Neural progenitor cell (in vitro differentiated cells): ENCODE results near the gene SPINK6. TPM values are rescaled to one million over a fixed set of nuclear protein-coding genes. Genes with fewer than 3 reads are reported as not detected.

Experiments
- DNase-seq: peaks from one replicate; pipeline ENCODE4 v3.0.0-alpha.2; 2016; ENCODE audit warnings: low spot score
- H2AFZ ChIP-seq: fragments of 200-600 bp; sonication (generic); replicated peaks from 2 replicates; pipeline ENCODE4 v1.6.1; 2016; ENCODE audit warnings: antibody characterized with exemption
- H3F3A ChIP-seq: fragments of 200-600 bp; sonication (generic); 2 replicates; pipeline ENCODE4 v1.6.1; 2016; ENCODE audit warnings: antibody characterized with exemption, low read depth
- H3K27ac ChIP-seq: fragments of 200-600 bp; sonication (generic); 2 replicates; pipeline ENCODE4 v1.5.1; 2016; ENCODE audit warnings: mild to moderate bottlenecking
- H3K27me3 ChIP-seq: fragments of 200-600 bp; sonication (generic); 2 replicates; pipeline ENCODE4 v1.6.1; 2016; ENCODE audit warnings: mild to moderate bottlenecking, moderate library complexity
- H3K36me3 ChIP-seq: fragments of 200-600 bp; sonication (generic); 2 replicates; pipeline ENCODE4 v1.5.1; 2016
- H3K4me1 ChIP-seq: fragments of 200-600 bp; sonication (generic); 2 replicates; pipeline ENCODE4 v1.6.1; 2016; ENCODE audit warnings: mixed run types
- H3K4me2 ChIP-seq: fragments of 200-600 bp; sonication (generic); 2 replicates; pipeline ENCODE4 v1.6.1; 2016
- H3K4me3 ChIP-seq: fragments of 200-600 bp; sonication (generic); 2 replicates; pipeline ENCODE4 v1.5.1; 2016
- H3K79me2 ChIP-seq: fragments of 200-600 bp; sonication (generic); 2 replicates; pipeline ENCODE4 v1.6.1; 2016; ENCODE audit warnings: low read depth
- H3K9ac ChIP-seq: fragments of 200-600 bp; sonication (generic); 2 replicates; pipeline ENCODE4 v1.6.1; 2016
- H3K9me3 ChIP-seq: fragments of 200-600 bp; sonication (generic); 2 replicates; pipeline ENCODE4 v1.5.1; 2016; ENCODE audit warnings: low read depth
- H4K20me1 ChIP-seq: fragments of 200-600 bp; sonication (generic); 2 replicates; pipeline ENCODE4 v1.6.1; 2016; ENCODE audit warnings: low read depth
- H3K27ac Mint-ChIP-seq: 3 replicates; pipeline ENCODE4 v1.8.0; 2021; ENCODE audit warnings: mixed read lengths
- H3K27me3 Mint-ChIP-seq: 2 replicates; pipeline ENCODE4 v1.8.0; 2022; ENCODE audit warnings: low read depth, mild to moderate bottlenecking, inconsistent platforms, moderate library complexity, mixed read lengths; ENCODE audit not compliant: insufficient read depth
- H3K36me3 Mint-ChIP-seq: 3 replicates; pipeline ENCODE4 v1.8.0; 2021; ENCODE audit warnings: mixed read lengths
- H3K4me1 Mint-ChIP-seq: 3 replicates; pipeline ENCODE4 v1.8.0; 2021; ENCODE audit warnings: mixed read lengths
- H3K4me3 Mint-ChIP-seq: 3 replicates; pipeline ENCODE4 v1.8.0; 2021; ENCODE audit warnings: mild to moderate bottlenecking, moderate library complexity, mixed read lengths
- H3K9me3 Mint-ChIP-seq: 3 replicates; pipeline ENCODE4 v1.8.0; 2020; ENCODE audit warnings: mixed read lengths
- EZH2 ChIP-seq: fragments of 200-600 bp; sonication (generic); IDR thresholded peaks from 2 replicates; pipeline ENCODE4 v1.6.1; 2017; ENCODE audit warnings: antibody characterized with exemption, mild to moderate bottlenecking, moderate library complexity
- EZH2phosphoT487 ChIP-seq: fragments of 200-600 bp; sonication (generic); IDR thresholded peaks from 2 replicates; pipeline ENCODE4 v1.6.1; 2017; ENCODE audit warnings: antibody characterized with exemption
- total RNA-seq: library from RNA; depleted of rRNA; stranded (reverse); fragments of >200 nt; gene quantifications from 2 replicates; pipeline ENCODE4 v1.2.3, GENCODE V29; 2015; ENCODE audit warnings: low replicate concordance
- TF ChIP-seq, protein P1 (sequence below): fragments of 200-600 bp; sonication (generic); IDR thresholded peaks from 2 replicates; pipeline ENCODE4 v1.5.1; 2017; ENCODE audit warnings: antibody characterized with exemption, mild to moderate bottlenecking

Gene SPINK6
- total RNA-seq, 1 donor from 2014 or later: not detected

DNA sequence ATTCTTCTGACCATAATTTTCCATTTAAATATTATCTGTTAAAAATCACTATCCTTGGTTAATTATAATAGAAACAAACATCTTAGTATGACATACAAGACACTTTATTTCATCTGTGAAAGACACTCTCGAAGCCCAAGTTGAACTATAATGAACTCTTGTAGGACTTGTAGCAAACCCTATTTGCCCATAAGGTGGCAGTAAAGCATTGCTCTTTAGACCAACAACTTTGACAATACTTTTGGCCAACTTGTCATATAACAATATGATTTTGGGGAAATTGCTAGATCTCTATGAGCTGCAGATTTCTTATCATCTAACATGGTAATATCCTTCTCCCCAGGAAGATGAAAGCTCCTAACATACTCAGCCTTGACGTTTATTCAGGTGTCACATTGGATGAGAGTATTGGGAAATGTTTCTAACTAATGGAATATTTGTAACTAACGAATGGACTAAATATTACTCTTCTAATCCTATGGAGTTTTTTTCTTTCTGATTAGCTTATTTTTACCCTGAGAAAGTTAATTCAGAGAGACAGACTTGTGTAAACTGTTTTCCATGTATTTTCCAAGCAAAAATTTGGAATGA, 23.5 kb upstream of the SPINK6 start:
- TF ChIP-seq EZH2 (no peak), EZH2phosphoT487 (no peak)
- TF ChIP-seq, protein P1, sequence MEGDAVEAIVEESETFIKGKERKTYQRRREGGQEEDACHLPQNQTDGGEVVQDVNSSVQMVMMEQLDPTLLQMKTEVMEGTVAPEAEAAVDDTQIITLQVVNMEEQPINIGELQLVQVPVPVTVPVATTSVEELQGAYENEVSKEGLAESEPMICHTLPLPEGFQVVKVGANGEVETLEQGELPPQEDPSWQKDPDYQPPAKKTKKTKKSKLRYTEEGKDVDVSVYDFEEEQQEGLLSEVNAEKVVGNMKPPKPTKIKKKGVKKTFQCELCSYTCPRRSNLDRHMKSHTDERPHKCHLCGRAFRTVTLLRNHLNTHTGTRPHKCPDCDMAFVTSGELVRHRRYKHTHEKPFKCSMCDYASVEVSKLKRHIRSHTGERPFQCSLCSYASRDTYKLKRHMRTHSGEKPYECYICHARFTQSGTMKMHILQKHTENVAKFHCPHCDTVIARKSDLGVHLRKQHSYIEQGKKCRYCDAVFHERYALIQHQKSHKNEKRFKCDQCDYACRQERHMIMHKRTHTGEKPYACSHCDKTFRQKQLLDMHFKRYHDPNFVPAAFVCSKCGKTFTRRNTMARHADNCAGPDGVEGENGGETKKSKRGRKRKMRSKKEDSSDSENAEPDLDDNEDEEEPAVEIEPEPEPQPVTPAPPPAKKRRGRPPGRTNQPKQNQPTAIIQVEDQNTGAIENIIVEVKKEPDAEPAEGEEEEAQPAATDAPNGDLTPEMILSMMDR: peak; percentile 85
- H3K4me1 ChIP-seq: peaks cover 12% of the 10 kb centered on the region
- no peaks in the 10 kb centered on the region for H3K9me3 Mint-ChIP-seq
- no peaks in the 10 kb centered on the region for H3K9me3 ChIP-seq
- H3K27ac ChIP-seq: no peak overlapping the region
- H3K4me3 Mint-ChIP-seq: no peak overlapping the region
- H3K27ac Mint-ChIP-seq: no peak overlapping the region
- H3K4me1 Mint-ChIP-seq: peaks cover 5% of the 10 kb centered on the region
- H3F3A ChIP-seq: peaks cover 9% of the 10 kb centered on the region
- no peak overlapping the region for H3K9ac ChIP-seq
- H4K20me1 ChIP-seq: no peaks in the 10 kb centered on the region
- no peak overlapping the region for H3K4me2 ChIP-seq
- no peaks in the 10 kb centered on the region for H3K36me3 ChIP-seq
- peaks cover 2% of the 10 kb centered on the region for H3K27me3 Mint-ChIP-seq
- no peak overlapping the region for H3K4me3 ChIP-seq
- H3K27me3 ChIP-seq: no peaks in the 10 kb centered on the region
- no peak overlapping the region for H2AFZ ChIP-seq
- DNase-seq: peak; percentile 67
- no peaks in the 10 kb centered on the region for H3K79me2 ChIP-seq
- no peaks in the 10 kb centered on the region for H3K36me3 Mint-ChIP-seq

DNA sequence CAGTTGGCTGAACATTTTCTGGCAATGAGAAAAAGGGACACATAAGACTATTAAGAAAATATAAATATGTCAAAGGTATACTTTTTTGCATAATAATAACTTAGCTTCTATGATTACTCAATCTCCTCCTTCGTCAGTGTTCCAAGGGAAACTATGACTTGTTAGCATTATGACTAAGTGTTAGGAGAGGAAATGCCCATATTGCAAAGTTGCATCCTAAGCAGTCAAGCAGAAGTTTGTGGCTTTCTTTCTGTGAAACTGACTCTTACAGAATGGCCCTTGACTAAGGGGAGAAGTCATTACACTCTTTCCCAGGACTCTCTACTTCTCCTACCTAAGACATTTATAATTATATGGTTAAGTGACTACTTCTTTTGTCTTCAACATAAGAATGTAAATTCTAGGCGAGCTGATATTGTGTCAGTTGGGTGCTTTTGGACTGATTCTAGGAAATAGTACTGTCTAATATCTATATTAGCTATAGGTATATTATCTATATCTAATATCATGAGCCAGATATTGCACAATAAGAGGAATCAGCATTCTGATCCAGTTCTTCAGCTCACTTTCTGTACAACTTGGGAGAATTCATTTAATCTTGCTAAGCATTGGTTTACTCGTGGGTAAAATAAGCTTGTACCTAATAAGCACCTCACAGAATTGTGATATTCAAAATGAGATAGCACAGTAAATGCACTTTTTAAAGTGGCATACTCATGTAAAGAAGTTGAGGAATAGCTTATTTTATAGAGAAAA, 16.4 kb upstream of the SPINK6 start:
- no peak for DNase-seq
- no peaks in the 10 kb centered on the region for H3K27me3 Mint-ChIP-seq
- Histone ChIP-seq H3K9me3 (no peaks in the 10 kb centered on the region), H3K4me2 (no peak overlapping the region), H2AFZ (no peak overlapping the region), H3F3A (no peaks in the 10 kb centered on the region), H3K79me2 (no peaks in the 10 kb centered on the region), H3K27me3 (no peaks in the 10 kb centered on the region), H3K9ac (no peak overlapping the region), H3K27ac (no peak overlapping the region), H3K4me1 (no peaks in the 10 kb centered on the region), H3K36me3 (no peaks in the 10 kb centered on the region), H4K20me1 (no peaks in the 10 kb centered on the region), H3K4me3 (no peak overlapping the region)
- no peak overlapping the region for H3K27ac Mint-ChIP-seq
- TF ChIP-seq EZH2phosphoT487: no peak
- TF ChIP-seq EZH2: no peak
- TF ChIP-seq, protein P1: no peak
- H3K9me3 Mint-ChIP-seq: no peaks in the 10 kb centered on the region
- no peaks in the 10 kb centered on the region for H3K36me3 Mint-ChIP-seq
- H3K4me1 Mint-ChIP-seq: no peaks in the 10 kb centered on the region
- H3K4me3 Mint-ChIP-seq: no peak overlapping the region

DNA sequence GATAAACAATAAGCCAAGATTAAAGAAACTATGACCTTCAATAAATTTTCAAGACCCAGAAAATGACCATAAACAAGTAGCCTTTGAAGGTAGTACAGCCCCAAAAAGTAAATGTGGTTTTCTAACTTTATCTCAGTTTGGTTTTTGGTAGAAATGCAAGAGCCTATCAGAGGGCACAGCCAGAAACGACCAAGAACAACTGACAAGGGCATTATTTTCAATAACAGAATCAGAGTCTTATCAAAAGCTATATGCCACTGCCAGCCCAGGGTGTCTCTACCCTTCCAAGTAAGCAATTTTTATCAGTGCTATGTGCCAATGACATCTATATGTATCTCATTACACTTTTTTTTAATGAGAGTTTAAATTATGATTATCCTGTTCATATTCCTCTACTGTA, 11.8 kb upstream of the SPINK6 start:
- no peaks in the 10 kb centered on the region for H3K27me3 Mint-ChIP-seq
- Histone ChIP-seq H3K4me2 (no peak overlapping the region), H3F3A (no peaks in the 10 kb centered on the region), H3K27ac (no peak overlapping the region), H3K79me2 (no peaks in the 10 kb centered on the region), H3K4me1 (no peaks in the 10 kb centered on the region), H3K36me3 (no peaks in the 10 kb centered on the region), H3K9me3 (no peaks in the 10 kb centered on the region), H3K4me3 (no peak overlapping the region), H3K9ac (no peak overlapping the region), H4K20me1 (no peaks in the 10 kb centered on the region), H3K27me3 (no peaks in the 10 kb centered on the region), H2AFZ (no peak overlapping the region)
- DNase-seq: no peak
- no peaks in the 10 kb centered on the region for H3K4me1 Mint-ChIP-seq
- TF ChIP-seq EZH2phosphoT487 (no peak), EZH2 (no peak)
- TF ChIP-seq, protein P1: no peak
- no peaks in the 10 kb centered on the region for H3K36me3 Mint-ChIP-seq
- no peaks in the 10 kb centered on the region for H3K9me3 Mint-ChIP-seq
- H3K4me3 Mint-ChIP-seq: no peak overlapping the region
- H3K27ac Mint-ChIP-seq: no peak overlapping the region
